PC-9 (cell line): Measurements from ENCODE around the gene SLC38A10. TPM values are rescaled to one million over a fixed set of nuclear protein-coding genes. Genes with fewer than 3 reads are reported as not detected.

Source experiments
- BruUV-seq: library from RNA; stranded (reverse); fragments of 400-500 nt; replicated peaks from 2 replicates; lab custom pipeline; 2021; lab: Mats Ljungman, UMichigan
- CTCF ChIA-PET: fragments of 300-600 bp; sonication (Branson Sonifier 250); formaldehyde crosslinking; loops from one replicate; lab custom pipeline; 2022; ENCODE audit warnings: antibody characterized with exemption; lab: Charles Lee
- POLR2A ChIA-PET: fragments of 300-600 bp; sonication (Branson Sonifier 250); formaldehyde crosslinking; loops from one replicate; lab custom pipeline; 2022; ENCODE audit warnings: antibody characterized with exemption; ENCODE audit not compliant: unreplicated experiment; lab: Charles Lee
- DNase-seq, 2 experiments: peaks; one replicate each; pipeline versions ENCODE4 v3.0.0 to v3.0.0-alpha.2; 2015 to 2022; ENCODE audit warnings: mixed read lengths in 1 of 2
- H2AFZ ChIP-seq: fragments of 200-600 bp; sonication (generic); 2 replicates; pipeline ENCODE4 v1.8.1; 2017; ENCODE audit warnings: antibody characterized with exemption
- H3F3A ChIP-seq: fragments of 200-600 bp; sonication (generic); 2 replicates; pipeline ENCODE4 v1.8.1; 2017; ENCODE audit warnings: antibody characterized with exemption, mild to moderate bottlenecking, low read depth; ENCODE audit not compliant: insufficient read depth
- H3K27ac ChIP-seq: fragments of 200-600 bp; sonication (generic); 2 replicates; pipeline ENCODE4 v1.6.1; 2016; ENCODE audit warnings: mixed run types
- H3K27me3 ChIP-seq: fragments of 200-600 bp; sonication (generic); 2 replicates; pipeline ENCODE4 v1.6.1; 2016; ENCODE audit warnings: low read depth, mixed run types; ENCODE audit not compliant: insufficient read depth
- H3K36me3 ChIP-seq: fragments of 200-600 bp; sonication (generic); 2 replicates; pipeline ENCODE4 v1.6.1; 2016; ENCODE audit warnings: low read depth, mixed run types
- H3K4me1 ChIP-seq: fragments of 200-600 bp; sonication (generic); replicated peaks from 2 replicates; pipeline ENCODE4 v1.6.1; 2016; ENCODE audit warnings: mixed run types; ENCODE audit not compliant: insufficient read depth
- H3K4me2 ChIP-seq: fragments of 200-600 bp; sonication (generic); 2 replicates; pipeline ENCODE4 v1.6.1; 2017; ENCODE audit warnings: mixed run types
- H3K4me3 ChIP-seq: fragments of 200-600 bp; sonication (generic); 2 replicates; pipeline ENCODE4 v1.6.1; 2016; ENCODE audit warnings: mixed run types
- H3K79me2 ChIP-seq: fragments of 200-600 bp; sonication (generic); 2 replicates; pipeline ENCODE4 v1.6.1; 2017; ENCODE audit warnings: low read depth, mixed run types
- H3K9me2 ChIP-seq: fragments of 200-600 bp; sonication (generic); 2 replicates; pipeline ENCODE4 v1.8.1; 2017; ENCODE audit warnings: mild to moderate bottlenecking; ENCODE audit not compliant: insufficient read depth
- H3K9me3 ChIP-seq: fragments of 200-600 bp; sonication (generic); 2 replicates; pipeline ENCODE4 v1.8.1; 2016; ENCODE audit warnings: low read depth; ENCODE audit not compliant: insufficient read depth
- H4K20me1 ChIP-seq: fragments of 200-600 bp; sonication (generic); 2 replicates; pipeline ENCODE4 v1.8.1; 2017; ENCODE audit not compliant: insufficient read depth
- EZH2 ChIP-seq: fragments of 200-600 bp; sonication (generic); IDR thresholded peaks from 2 replicates; pipeline ENCODE4 v1.8.0; 2017; ENCODE audit warnings: antibody characterized with exemption, low read depth
- intact Hi-C: fragments of 100-400 bp; cut with micrococcal nuclease; formaldehyde crosslinking; loops from one replicate; pipeline ENCODE4 v1.10.0; 2022; ENCODE audit not compliant: unreplicated experiment
- total RNA-seq: library from RNA; stranded (reverse); gene quantifications from 2 replicates; pipeline ENCODE4 v1.2.3, GENCODE V29; 2021
- TF ChIP-seq, protein P1 (sequence below): fragments of 200-600 bp; sonication (generic); conservative IDR thresholded peaks from 2 replicates; pipeline ENCODE4 v1.6.1; 2017; ENCODE audit warnings: mixed run types, antibody characterized with exemption, mild to moderate bottlenecking, moderate library complexity

SLC38A10 gene
- total RNA-seq, 1 experiment from 2014 or later: 127 TPM

DNA sequence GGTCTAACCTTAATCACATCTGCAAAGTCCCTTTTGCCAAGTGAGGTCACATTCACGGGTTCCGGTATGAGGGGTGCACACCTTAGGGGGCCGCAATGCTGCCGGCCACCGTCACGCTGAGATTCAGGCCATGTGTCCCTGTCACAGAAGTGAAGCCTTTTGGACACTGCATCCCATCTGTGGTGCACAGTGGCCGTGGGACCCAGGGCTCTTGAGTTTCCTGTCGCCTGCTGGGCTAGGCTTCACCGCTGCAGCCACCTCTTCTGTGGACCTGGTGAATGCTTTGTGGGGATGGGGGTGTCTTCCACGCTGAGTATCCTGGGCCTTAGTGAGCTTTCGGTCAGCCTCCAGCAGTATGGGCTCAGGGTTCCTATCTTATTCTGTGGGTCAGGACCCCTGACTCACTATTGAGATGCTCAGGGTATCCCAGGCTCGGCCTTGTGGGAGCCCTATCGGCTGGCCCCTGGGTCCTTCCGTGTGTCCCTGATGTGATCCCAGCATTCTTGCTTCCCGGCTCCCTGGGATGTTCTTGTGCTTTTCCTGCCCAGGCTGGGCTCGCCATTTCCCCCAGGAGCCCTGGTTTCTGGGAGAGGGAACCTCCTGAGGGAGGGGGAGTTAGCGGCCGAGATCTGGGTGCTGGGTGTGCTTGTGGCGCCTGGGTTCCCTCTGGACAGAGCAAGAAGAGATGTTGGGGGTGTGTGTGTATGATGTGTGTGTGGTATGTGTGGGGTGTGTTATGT is 4.9 kb upstream of the SLC38A10 start:
- no peaks in the 10 kb centered on the region for H3K27me3 ChIP-seq
- H3F3A ChIP-seq: peaks cover 8% of the 10 kb centered on the region; the same call in 1 of the 2 replicates
- no peak overlapping the region for H3K27ac ChIP-seq
- no TSS peak for BruUV-seq
- no peaks in the 10 kb centered on the region for H3K36me3 ChIP-seq
- H3K9me3 ChIP-seq: no peaks in the 10 kb centered on the region
- ChIA-PET CTCF (no interaction called here), POLR2A (no interaction called here)
- no peak for DNase-seq
- no peak overlapping the region for H3K4me3 ChIP-seq
- no peak overlapping the region for H2AFZ ChIP-seq
- 0 out of 2 replicates have a peak, but pooled peaks cover 4% of the 10 kb centered on the region for H3K4me1 ChIP-seq
- intact Hi-C loops: no loop called here
- TF ChIP-seq, protein P1, sequence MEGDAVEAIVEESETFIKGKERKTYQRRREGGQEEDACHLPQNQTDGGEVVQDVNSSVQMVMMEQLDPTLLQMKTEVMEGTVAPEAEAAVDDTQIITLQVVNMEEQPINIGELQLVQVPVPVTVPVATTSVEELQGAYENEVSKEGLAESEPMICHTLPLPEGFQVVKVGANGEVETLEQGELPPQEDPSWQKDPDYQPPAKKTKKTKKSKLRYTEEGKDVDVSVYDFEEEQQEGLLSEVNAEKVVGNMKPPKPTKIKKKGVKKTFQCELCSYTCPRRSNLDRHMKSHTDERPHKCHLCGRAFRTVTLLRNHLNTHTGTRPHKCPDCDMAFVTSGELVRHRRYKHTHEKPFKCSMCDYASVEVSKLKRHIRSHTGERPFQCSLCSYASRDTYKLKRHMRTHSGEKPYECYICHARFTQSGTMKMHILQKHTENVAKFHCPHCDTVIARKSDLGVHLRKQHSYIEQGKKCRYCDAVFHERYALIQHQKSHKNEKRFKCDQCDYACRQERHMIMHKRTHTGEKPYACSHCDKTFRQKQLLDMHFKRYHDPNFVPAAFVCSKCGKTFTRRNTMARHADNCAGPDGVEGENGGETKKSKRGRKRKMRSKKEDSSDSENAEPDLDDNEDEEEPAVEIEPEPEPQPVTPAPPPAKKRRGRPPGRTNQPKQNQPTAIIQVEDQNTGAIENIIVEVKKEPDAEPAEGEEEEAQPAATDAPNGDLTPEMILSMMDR: no peak
- H4K20me1 ChIP-seq: no peaks in the 10 kb centered on the region
- no peaks in the 10 kb centered on the region for H3K9me2 ChIP-seq
- 0 out of 2 replicates have a peak, but pooled peaks cover 5% of the 10 kb centered on the region for H3K79me2 ChIP-seq
- no peak overlapping the region for H3K4me2 ChIP-seq

- H3K4me3 ChIP-seq: no peak overlapping the region
- peaks cover 6% of the 10 kb centered on the region; the same call in 1 of the 2 replicates for H3K4me1 ChIP-seq
- H3K36me3 ChIP-seq: no peaks in the 10 kb centered on the region
- no peak overlapping the region for H3K4me2 ChIP-seq
- ChIA-PET POLR2A (no interaction called here), CTCF (no interaction called here)
- intact Hi-C loops: no loop called here
- no peaks in the 10 kb centered on the region for H3K9me2 ChIP-seq
- peaks cover 8% of the 10 kb centered on the region; the same call in 1 of the 2 replicates for H3F3A ChIP-seq
- TF ChIP-seq EZH2: no peak
- TF ChIP-seq, protein P1: no peak
- no peak overlapping the region for H3K27ac ChIP-seq
- no peaks in the 10 kb centered on the region for H3K9me3 ChIP-seq
- no peak for DNase-seq
- H2AFZ ChIP-seq: no peak overlapping the region
- H3K27me3 ChIP-seq: no peaks in the 10 kb centered on the region
- no TSS peak for BruUV-seq
- peaks cover 12% of the 10 kb centered on the region for H3K79me2 ChIP-seq
- no peaks in the 10 kb centered on the region for H4K20me1 ChIP-seq
Observed at GRCh38 chr17:81298991-81299738, 4.1 kb upstream of the SLC38A10 start.

- no peaks in the 10 kb centered on the region for H3K27me3 ChIP-seq
- no TSS peak for BruUV-seq
- H2AFZ ChIP-seq: no peak overlapping the region
- H3K9me3 ChIP-seq: no peaks in the 10 kb centered on the region
- POLR2A ChIA-PET: no interaction called here
- no peaks in the 10 kb centered on the region for H4K20me1 ChIP-seq
- no peak overlapping the region for H3K4me2 ChIP-seq
- H3K79me2 ChIP-seq: peaks cover 19% of the 10 kb centered on the region
- CTCF ChIA-PET: no interaction called here
- H3K4me1 ChIP-seq: peaks cover 12% of the 10 kb centered on the region; the same call in 1 of the 2 replicates
- intact Hi-C loops: no loop called here
- no peaks in the 10 kb centered on the region for H3K36me3 ChIP-seq
- peak in 1 of 2 experiments; percentile 72 for DNase-seq
- TF ChIP-seq, protein P1: no peak
- no peak for TF ChIP-seq EZH2
- H3K9me2 ChIP-seq: no peaks in the 10 kb centered on the region
- no peak overlapping the region for H3K27ac ChIP-seq
- peaks cover 8% of the 10 kb centered on the region; the same call in 1 of the 2 replicates for H3F3A ChIP-seq
- no peak overlapping the region for H3K4me3 ChIP-seq
Observed at GRCh38 chr17:81298325-81298990, 3.4 kb upstream of the SLC38A10 start.
